Pulmonary artery endothelial cell (primary cell): ENCODE results near the gene CAMTA1. TPM values are rescaled to one million over a fixed set of nuclear protein-coding genes. Genes with fewer than 3 reads are reported as not detected.

Source experiments
- DNase-seq: peaks from one replicate; pipeline ENCODE4 v3.0.0-alpha.2; 2011; ENCODE audit warnings: low read depth, low spot score
- total RNA-seq: library from RNA; depleted of rRNA; stranded (reverse); fragments of >200 nt; gene quantifications from 2 replicates; pipeline ENCODE4 v1.2.3, GENCODE V29; 2014

Gene CAMTA1
- total RNA-seq, 1 donor from 2014 or later, result 54.0 TPM

- no peak for DNase-seq
Observed at GRCh38 chr1:7106442-7107108, 321.3 kb downstream of the CAMTA1 start.

GRCh38 chr1:7107109-7107830 lies 322.0 kb downstream of the CAMTA1 start:
- no peak for DNase-seq

- no peak for DNase-seq
Observed at GRCh38 chr1:7108251-7108650, 323.0 kb downstream of the CAMTA1 start.

GRCh38 chr1:7109901-7110300 lies 324.6 kb downstream of the CAMTA1 start:
- no peak for DNase-seq

GRCh38 chr1:7110321-7110720 lies 325.1 kb downstream of the CAMTA1 start:
- DNase-seq, result no peak

GRCh38 chr1:7111853-7112252 lies 326.6 kb downstream of the CAMTA1 start:
- no peak for DNase-seq

- no peak for DNase-seq
Observed at GRCh38 chr1:7113136-7113535, 327.9 kb downstream of the CAMTA1 start.

GRCh38 chr1:7113822-7114221 lies 328.6 kb downstream of the CAMTA1 start:
- no peak for DNase-seq

GRCh38 chr1:7116001-7116400 lies 330.7 kb downstream of the CAMTA1 start:
- DNase-seq, result no peak

GRCh38 chr1:7117399-7118281 lies 332.4 kb downstream of the CAMTA1 start:
- no peak for DNase-seq

GRCh38 chr1:7119156-7119555 lies 333.9 kb downstream of the CAMTA1 start:
- DNase-seq, result no peak

- DNase-seq, result no peak
Observed at GRCh38 chr1:7120863-7121621, 335.8 kb downstream of the CAMTA1 start.

GRCh38 chr1:7121622-7121988 lies 336.4 kb downstream of the CAMTA1 start:
- no peak for DNase-seq

GRCh38 chr1:7127322-7128075 lies 342.2 kb downstream of the CAMTA1 start:
- DNase-seq, result no peak

- no peak for DNase-seq
Observed at GRCh38 chr1:7128293-7128692, 343.0 kb downstream of the CAMTA1 start.

GRCh38 chr1:7130127-7130526 lies 344.9 kb downstream of the CAMTA1 start:
- DNase-seq, result no peak

- no peak for DNase-seq
Observed at GRCh38 chr1:7135493-7135892, 350.2 kb downstream of the CAMTA1 start.

GRCh38 chr1:7136166-7136953 lies 351.1 kb downstream of the CAMTA1 start:
- DNase-seq, result no peak

GRCh38 chr1:7140251-7140650 lies 355.0 kb downstream of the CAMTA1 start:
- no peak for DNase-seq

- DNase-seq, result no peak
Observed at GRCh38 chr1:7145947-7146346, 360.7 kb downstream of the CAMTA1 start.
